Neuronal stem cell (in vitro differentiated cells): ENCODE data around the gene ERI3.

ENCODE experiments used
- DNase-seq: peaks from one replicate; pipeline ENCODE4 v3.0.0-alpha.2; 2013; ENCODE audit warnings: low spot score
- H2AFZ ChIP-seq: one replicate; pipeline ENCODE4 v1.6.1; 2013; ENCODE audit warnings: mild to moderate bottlenecking, low read length, inconsistent platforms
- H2AK5ac ChIP-seq: 2 replicates; pipeline ENCODE4 v1.6.1; 2013; ENCODE audit warnings: low read depth, mild to moderate bottlenecking, inconsistent platforms, low read length, moderate library complexity, mixed read lengths
- H2BK120ac ChIP-seq: 2 replicates; pipeline ENCODE4 v1.6.1; 2013; ENCODE audit warnings: low read depth, mild to moderate bottlenecking, inconsistent platforms, low read length, moderate library complexity, mixed read lengths
- H2BK12ac ChIP-seq: one replicate; pipeline ENCODE4 v1.6.1; 2013; ENCODE audit warnings: low read length, inconsistent platforms
- H2BK15ac ChIP-seq: 2 replicates; pipeline ENCODE4 v1.6.1; 2013; ENCODE audit warnings: mild to moderate bottlenecking, low read length, inconsistent platforms, mixed read lengths
- H2BK5ac ChIP-seq: one replicate; pipeline ENCODE4 v1.6.1; 2013; ENCODE audit warnings: inconsistent platforms, mild to moderate bottlenecking, low read length, moderate library complexity
- H3K14ac ChIP-seq: one replicate; pipeline ENCODE4 v1.6.1; 2013; ENCODE audit warnings: low read length, inconsistent platforms
- H3K18ac ChIP-seq: 2 replicates; pipeline ENCODE4 v1.6.1; 2013; ENCODE audit warnings: low read length, inconsistent platforms
- H3K23ac ChIP-seq: 2 replicates; pipeline ENCODE4 v1.6.1; 2013; ENCODE audit warnings: low read depth, mild to moderate bottlenecking, mixed read lengths, low read length, inconsistent platforms; ENCODE audit not compliant: poor library complexity
- H3K27ac ChIP-seq: replicated peaks from 3 replicates; pipeline ENCODE4 v1.5.1; 2013; ENCODE audit warnings: low read length, inconsistent platforms
- H3K27me3 ChIP-seq, 3 experiments: 2 replicates each; pipeline ENCODE4 v1.6.1; 2013; ENCODE audit warnings: low read length in 3 of 3, mild to moderate bottlenecking in 2 of 3, inconsistent platforms in 1 of 3, low read depth in 1 of 3, mixed read lengths in 1 of 3, moderate library complexity in 1 of 3; ENCODE audit not compliant: control insufficient read depth in 3 of 3, insufficient read depth in 3 of 3
- H3K36me3 ChIP-seq, 2 donors: replicated peaks in 1 of 2; 2 replicates each; pipeline ENCODE4 v1.6.1; 2013; ENCODE audit warnings: low read length in 2 of 2; ENCODE audit not compliant: control insufficient read depth in 2 of 2, insufficient read depth in 2 of 2
- H3K4ac ChIP-seq: 2 replicates; pipeline ENCODE4 v1.6.1; 2013; ENCODE audit warnings: inconsistent platforms, mild to moderate bottlenecking, low read length, moderate library complexity
- H3K4me1 ChIP-seq, 2 donors: 1 replicate in 1 of 2; 2 replicates in 1 of 2; pipeline ENCODE4 v1.6.1; 2013; ENCODE audit warnings: low read length in 2 of 2, low read depth in 1 of 2; ENCODE audit not compliant: control insufficient read depth in 2 of 2, insufficient read depth in 1 of 2
- H3K4me2 ChIP-seq: one replicate; pipeline ENCODE4 v1.6.1; 2013; ENCODE audit warnings: mild to moderate bottlenecking, low read length, inconsistent platforms; ENCODE audit not compliant: insufficient read depth, poor library complexity, severe bottlenecking
- H3K4me3 ChIP-seq, 2 donors: 2 replicates each; pipeline ENCODE4 v1.5.1; 2013; ENCODE audit warnings: low read length in 2 of 2, mild to moderate bottlenecking in 2 of 2, inconsistent platforms in 1 of 2, moderate library complexity in 1 of 2
- H3K79me1 ChIP-seq: one replicate; pipeline ENCODE4 v1.6.1; 2013; ENCODE audit warnings: low read depth, mild to moderate bottlenecking, inconsistent platforms, low read length, moderate library complexity
- H3K9ac ChIP-seq: one replicate; pipeline ENCODE4 v1.6.1; 2013; ENCODE audit warnings: mild to moderate bottlenecking, low read depth, low read length, inconsistent platforms; ENCODE audit not compliant: poor library complexity
- H3K9me3 ChIP-seq, 2 donors: replicated peaks in 1 of 2; 2 replicates each; pipeline versions ENCODE3 to v1.6.1; 2013; ENCODE audit warnings: low read length in 2 of 2, mild to moderate bottlenecking in 2 of 2, inconsistent platforms in 1 of 2, low read depth in 1 of 2, mixed read lengths in 1 of 2, moderate library complexity in 1 of 2; ENCODE audit not compliant: control insufficient read depth in 2 of 2, insufficient read depth in 1 of 2
- H4K8ac ChIP-seq: one replicate; pipeline ENCODE4 v1.6.1; 2013; ENCODE audit warnings: low read depth, mild to moderate bottlenecking, inconsistent platforms, low read length, moderate library complexity
- H4K91ac ChIP-seq: one replicate; pipeline ENCODE4 v1.6.1; 2013; ENCODE audit warnings: low read length, low read depth, mild to moderate bottlenecking, inconsistent platforms; ENCODE audit not compliant: poor library complexity
- WGBS, 2 donors: extraction: QIAGEN DNeasy Blood & Tissue Kit; methylation state at CpG; one replicate each; pipeline ENCODE4 v1.1.7; 2013; ENCODE audit warnings: missing lambda C conversion rate in 2 of 2, mixed read lengths in 1 of 2; ENCODE audit not compliant: insufficient read length in 2 of 2, insufficient replicate concordance in 1 of 2; ENCODE audit errors: extremely low coverage in 2 of 2; 5-methylcytosine and 5-hydroxymethylcytosine counted together

Gene ERI3

DNA sequence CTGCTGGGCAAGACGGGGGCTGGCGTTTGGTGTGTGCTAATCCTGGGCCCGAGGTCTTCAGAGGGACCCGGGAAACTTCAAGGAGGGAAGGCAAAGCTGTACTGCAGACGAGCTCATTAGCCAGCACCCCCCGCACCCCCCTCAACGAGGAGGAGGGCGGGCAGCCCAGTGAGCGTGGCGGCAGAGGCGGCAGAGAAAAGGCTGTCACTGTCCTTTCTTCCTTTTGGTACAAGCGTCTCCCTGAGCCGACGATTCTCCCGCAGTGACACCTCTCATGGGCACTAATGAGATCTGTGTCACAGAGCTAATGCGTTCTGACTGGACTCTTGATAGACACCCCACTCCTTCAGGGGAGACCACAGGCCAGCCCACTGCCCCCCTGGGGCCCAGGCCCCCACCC is 112.3 kb downstream of the ERI3 start:
- H3K4ac ChIP-seq, result no peak overlapping the region
- peaks cover 3 to 29% of the 10 kb centered on the region in 2 donors for H3K36me3 ChIP-seq
- H2BK5ac ChIP-seq, result no peak overlapping the region
- H3K4me3 ChIP-seq, result no peak overlapping the region
- H4K91ac ChIP-seq, result no peak overlapping the region
- no peak overlapping the region for H2BK120ac ChIP-seq
- H3K27me3 ChIP-seq, result no peaks in the 10 kb centered on the region
- no peak overlapping the region for H2AK5ac ChIP-seq
- DNase-seq, result no peak
- no peak overlapping the region for H3K27ac ChIP-seq
- H4K8ac ChIP-seq, result no peak overlapping the region
- H3K18ac ChIP-seq, result peak overlapping the region; percentile 19
- H3K23ac ChIP-seq, result no peak overlapping the region
- H3K9ac ChIP-seq, result no peak overlapping the region
- no peaks in the 10 kb centered on the region for H3K9me3 ChIP-seq
- H2BK15ac ChIP-seq, result no peak overlapping the region
- peaks cover 5% of the 10 kb centered on the region for H3K79me1 ChIP-seq
- no peak overlapping the region for H2BK12ac ChIP-seq
- no peak overlapping the region for H2AFZ ChIP-seq
- H3K14ac ChIP-seq, result no peak overlapping the region
- WGBS, 2 donors, result no CpG with 5 or more reads among the region's 16 CpGs
- no peak overlapping the region for H3K4me2 ChIP-seq
- peaks cover 36 to 65% of the 10 kb centered on the region in 2 donors for H3K4me1 ChIP-seq

GRCh38 chr1:44240802-44241671 is 114.0 kb downstream of the ERI3 start:
- Histone ChIP-seq H3K27ac (no peak overlapping the region), H4K8ac (no peak overlapping the region), H3K79me1 (peaks cover 5% of the 10 kb centered on the region), H3K4ac (no peak overlapping the region), H2BK5ac (no peak overlapping the region), H2AK5ac (peak overlapping the region; percentile 0), H3K27me3 (no peaks in the 10 kb centered on the region), H2BK120ac (no peak overlapping the region), H3K4me1 (peaks cover 36 to 67% of the 10 kb centered on the region in 2 donors), H4K91ac (no peak overlapping the region), H3K18ac (peak overlapping the region; percentile 23), H3K23ac (no peak overlapping the region), H3K9ac (no peak overlapping the region), H3K4me2 (no peak overlapping the region), H3K36me3 (peaks cover 7 to 18% of the 10 kb centered on the region in 2 donors), H3K4me3 (no peak overlapping the region), H2AFZ (no peak overlapping the region), H2BK15ac (peak overlapping the region; percentile 23), H3K14ac (no peak overlapping the region), H3K9me3 (no peaks in the 10 kb centered on the region), H2BK12ac (peak overlapping the region; percentile 91)
- no peak for DNase-seq
- no CpG with 5 or more reads among the region's 9 CpGs for WGBS, 2 donors

DNA sequence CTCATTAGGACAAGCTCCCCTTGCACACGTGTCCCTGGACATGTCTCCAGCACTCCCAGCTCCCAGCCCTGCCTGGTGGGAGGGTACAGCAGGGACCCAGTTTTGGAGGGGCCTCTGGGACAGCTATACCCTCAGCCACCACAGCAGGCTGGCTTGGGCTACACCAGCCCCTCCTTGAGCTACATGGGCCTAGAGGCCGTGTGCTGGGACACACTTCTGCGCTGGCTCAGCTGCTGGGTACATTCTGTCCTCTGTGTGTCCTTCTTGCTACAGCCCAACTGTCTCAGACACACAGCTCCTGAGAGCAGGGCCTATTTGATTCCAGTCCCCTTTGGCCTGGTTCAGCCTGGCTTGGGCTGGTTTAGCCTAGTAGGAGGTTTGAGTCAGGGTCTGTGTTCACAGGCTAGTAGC is 115.1 kb downstream of the ERI3 start:
- H3K27ac ChIP-seq, result peak overlapping the region; percentile 77
- H3K9ac ChIP-seq, result no peak overlapping the region
- peaks cover 7 to 18% of the 10 kb centered on the region in 2 donors for H3K36me3 ChIP-seq
- H4K8ac ChIP-seq, result no peak overlapping the region
- H2BK5ac ChIP-seq, result peak overlapping the region; percentile 1
- peak overlapping the region; percentile 24 for H3K4me2 ChIP-seq
- H3K18ac ChIP-seq, result peak overlapping the region; percentile 40
- H2AFZ ChIP-seq, result peak overlapping the region; percentile 30
- WGBS, 2 donors, result no CpG with 5 or more reads among the region's 3 CpGs
- no peaks in the 10 kb centered on the region for H3K27me3 ChIP-seq
- H3K79me1 ChIP-seq, result peaks cover 5% of the 10 kb centered on the region
- H3K14ac ChIP-seq, result no peak overlapping the region
- H3K4me3 ChIP-seq, result no peak overlapping the region
- no peak overlapping the region for H2BK120ac ChIP-seq
- no peak overlapping the region for H3K23ac ChIP-seq
- no peaks in the 10 kb centered on the region for H3K9me3 ChIP-seq
- no peak overlapping the region for H3K4ac ChIP-seq
- peak overlapping the region; percentile 1 for H2BK12ac ChIP-seq
- no peak for DNase-seq
- peak overlapping the region; percentile 0 for H2AK5ac ChIP-seq
- H4K91ac ChIP-seq, result no peak overlapping the region
- H3K4me1 ChIP-seq, result peaks cover 36 to 63% of the 10 kb centered on the region in 2 donors
- H2BK15ac ChIP-seq, result no peak overlapping the region

GRCh38 chr1:44239331-44239960 is 115.6 kb downstream of the ERI3 start:
- Histone ChIP-seq H2BK12ac (no peak overlapping the region), H3K27ac (peak overlapping the region; percentile 89), H2AFZ (peak overlapping the region; percentile 30), H3K23ac (no peak overlapping the region), H4K8ac (no peak overlapping the region), H3K4me3 (no peak overlapping the region), H2BK5ac (no peak overlapping the region), H3K4ac (no peak overlapping the region), H3K14ac (no peak overlapping the region), H2BK15ac (no peak overlapping the region), H3K4me1 (peaks cover 36 to 58% of the 10 kb centered on the region in 2 donors), H3K79me1 (peaks cover 3% of the 10 kb centered on the region), H2AK5ac (peak overlapping the region; percentile 28), H4K91ac (no peak overlapping the region), H3K36me3 (peaks cover 7 to 17% of the 10 kb centered on the region in 2 donors), H2BK120ac (peak overlapping the region; percentile 43), H3K9me3 (no peaks in the 10 kb centered on the region), H3K27me3 (no peaks in the 10 kb centered on the region), H3K9ac (no peak overlapping the region), H3K18ac (peak overlapping the region; percentile 92), H3K4me2 (peak overlapping the region; percentile 46)
- DNase-seq, result peak; percentile 84
- WGBS, 2 donors, result no CpG with 5 or more reads among the region's 8 CpGs
